PFSK-1 (cell line): ENCODE data around the gene KCNH1.

Source experiments
- FOXP2 ChIP-seq: optimal IDR thresholded peaks from 2 replicates; pipeline ENCODE3; 2011; ENCODE audit warnings: borderline replicate concordance, control low read depth, inconsistent platforms; ENCODE audit not compliant: insufficient read depth; ENCODE audit errors: extremely low read length, extremely low read depth
- POLR2AphosphoS5 ChIP-seq: IDR thresholded peaks from 2 replicates; pipeline ENCODE4 v1.6.1; 2012; ENCODE audit warnings: low read depth, mild to moderate bottlenecking, control low read depth, low read length, moderate library complexity
- REST ChIP-seq, 2 experiments: IDR thresholded peaks; 2 replicates each; pipeline versions ENCODE4 v1.6.1 to v1.8.0; 2011 to 2012; ENCODE audit warnings: low read depth in 2 of 2, low read length in 2 of 2, control low read depth in 1 of 2, inconsistent platforms in 1 of 2, mild to moderate bottlenecking in 1 of 2, moderate library complexity in 1 of 2; ENCODE audit not compliant: insufficient read depth in 1 of 2
- SIN3A ChIP-seq: IDR thresholded peaks from 2 replicates; pipeline ENCODE4 v1.6.1; 2012; ENCODE audit warnings: mild to moderate bottlenecking, low read length, moderate library complexity, borderline replicate concordance; ENCODE audit not compliant: insufficient read depth
- TAF1 ChIP-seq: IDR thresholded peaks from 2 replicates; pipeline ENCODE4 v1.6.1; 2012; ENCODE audit warnings: low read length, control low read depth, borderline replicate concordance; ENCODE audit not compliant: insufficient read depth

GRCh38 chr1:210700083-210700482 lies 433.9 kb downstream of the KCNH1 start:
- TF ChIP-seq POLR2AphosphoS5 (no peak), REST (IDR thresholded peaks at IDR 0.05; ENCODE audit: insufficient read depth in 1 of 2, low read depth in 2 of 2, low read length in 2 of 2) (no peak), TAF1 (no peak), SIN3A (no peak), FOXP2 (no peak)
